GM11168 (cell line): ENCODE results near the gene PKNOX2.

Experiments
- in situ Hi-C: fragments of 300-500 bp; cut with MboI; formaldehyde crosslinking; loops from one replicate; pipeline ENCODE4 v1.12.0; 2022; ENCODE audit warnings: low sequenced_read_pairs; ENCODE audit not compliant: unreplicated experiment

The PKNOX2 gene

DNA sequence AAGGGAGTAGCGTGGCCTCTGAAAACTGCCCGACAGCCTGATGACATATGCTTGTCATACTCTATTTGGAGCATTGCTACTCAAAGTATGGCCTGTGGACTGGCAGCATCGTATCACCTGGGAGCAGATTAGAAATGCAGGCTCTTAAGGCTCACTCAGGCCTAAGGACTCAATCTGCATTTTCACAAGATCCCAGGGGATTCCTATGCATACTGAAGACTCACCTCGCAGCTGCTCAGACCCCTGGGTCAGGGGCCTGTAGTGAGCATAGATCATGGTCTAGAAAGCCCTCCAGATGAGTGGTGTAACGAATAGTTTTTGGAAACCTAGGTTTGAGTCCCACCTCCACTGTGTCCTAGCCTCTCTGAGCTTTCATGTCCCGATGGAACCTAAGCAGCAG lies 205.3 kb downstream of the PKNOX2 start:
- in situ Hi-C loops = no loop called here

- in situ Hi-C loops = no loop called here
Measured at GRCh38 chr11:125370561-125371389, 206.2 kb downstream of the PKNOX2 start.

DNA sequence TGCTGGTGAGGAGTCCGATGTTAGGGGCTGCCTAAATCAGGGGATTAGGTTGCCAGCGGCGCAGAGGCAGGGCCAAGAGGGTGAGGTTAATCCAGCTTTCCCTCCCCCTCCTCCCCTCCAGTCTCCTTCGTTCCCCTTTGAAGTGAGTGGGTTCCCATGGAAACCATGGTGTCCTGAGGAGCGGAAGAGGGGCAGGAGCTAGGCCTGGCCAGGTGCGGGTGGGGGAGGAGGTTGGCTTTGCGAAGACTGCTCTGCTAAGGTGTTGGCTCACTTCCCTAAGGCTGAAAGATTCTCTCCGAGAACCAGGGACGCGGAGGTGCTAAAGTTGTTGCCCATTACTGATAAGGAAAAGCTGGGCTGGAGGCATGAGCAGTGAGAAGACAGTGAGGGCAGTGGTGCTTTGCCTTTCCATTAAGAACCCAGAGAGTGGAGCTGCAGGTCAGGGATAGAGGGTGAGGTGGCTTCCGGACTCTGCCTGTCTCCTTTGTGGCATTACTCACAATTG lies 206.9 kb downstream of the PKNOX2 start:
- in situ Hi-C loops = no loop called here

DNA sequence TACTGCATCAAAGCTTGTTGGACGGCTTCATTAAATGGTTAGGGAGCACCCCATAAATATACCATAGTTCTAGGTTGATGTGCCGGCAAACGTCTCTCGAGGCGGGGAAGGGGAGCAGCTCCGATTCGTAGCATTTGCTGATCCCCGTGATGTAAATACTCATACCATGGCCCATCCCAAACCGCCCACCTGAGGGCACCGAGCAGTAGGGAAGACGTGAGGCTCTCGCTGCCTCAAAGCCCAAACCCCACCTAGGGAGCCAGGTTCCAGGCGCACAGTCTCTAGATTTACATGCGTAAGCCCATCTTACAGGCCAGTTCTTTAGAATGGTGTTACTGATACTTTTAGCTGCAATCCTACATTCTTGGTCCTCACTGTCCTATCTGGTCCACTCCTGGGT lies 207.5 kb downstream of the PKNOX2 start:
- in situ Hi-C loops = no loop called here

DNA sequence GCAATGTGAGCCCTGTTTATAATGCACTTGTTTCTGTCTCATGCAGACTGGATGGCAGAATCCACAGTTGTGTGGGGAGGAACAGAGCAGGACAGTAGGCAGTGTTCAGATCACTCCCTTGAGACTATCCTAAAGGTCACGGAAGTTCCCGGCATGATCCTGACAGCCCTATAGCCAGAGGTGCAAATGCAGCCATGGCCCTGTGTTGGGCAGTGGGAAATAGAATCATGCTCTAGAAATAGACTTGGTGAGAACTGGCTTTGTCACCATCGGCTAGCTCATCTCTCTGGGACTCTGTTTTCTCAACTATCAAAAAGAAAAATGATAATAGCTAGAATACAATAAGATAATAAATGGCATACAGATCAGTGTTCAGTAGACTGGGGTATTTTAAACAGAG lies 208.4 kb downstream of the PKNOX2 start:
- in situ Hi-C loops = no loop called here

- in situ Hi-C loops = no loop called here
Measured at GRCh38 chr11:125373426-125374391, 209.2 kb downstream of the PKNOX2 start.

DNA sequence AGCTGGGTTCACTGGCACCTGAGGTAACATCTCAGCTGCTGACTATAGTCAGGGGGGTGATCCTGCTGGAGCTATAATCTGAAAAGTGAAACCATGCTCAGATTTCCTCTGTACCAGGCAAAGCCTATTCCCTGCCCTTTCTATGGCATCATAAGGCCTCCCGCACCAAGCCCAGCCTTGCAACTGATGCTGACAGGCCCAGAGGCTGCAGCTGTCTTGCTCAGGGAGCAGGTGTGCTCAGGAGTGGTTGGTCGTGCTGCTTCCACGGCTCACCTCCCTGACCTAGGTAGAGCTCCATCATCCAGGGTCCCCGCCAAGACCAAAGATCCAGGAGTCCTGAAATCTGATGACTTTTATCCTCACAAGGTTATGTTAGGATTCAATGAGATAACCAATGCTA lies 209.8 kb downstream of the PKNOX2 start:
- in situ Hi-C loops = no loop called here

- in situ Hi-C loops = no loop called here
Measured at GRCh38 chr11:125375146-125375545, 210.6 kb downstream of the PKNOX2 start.

DNA sequence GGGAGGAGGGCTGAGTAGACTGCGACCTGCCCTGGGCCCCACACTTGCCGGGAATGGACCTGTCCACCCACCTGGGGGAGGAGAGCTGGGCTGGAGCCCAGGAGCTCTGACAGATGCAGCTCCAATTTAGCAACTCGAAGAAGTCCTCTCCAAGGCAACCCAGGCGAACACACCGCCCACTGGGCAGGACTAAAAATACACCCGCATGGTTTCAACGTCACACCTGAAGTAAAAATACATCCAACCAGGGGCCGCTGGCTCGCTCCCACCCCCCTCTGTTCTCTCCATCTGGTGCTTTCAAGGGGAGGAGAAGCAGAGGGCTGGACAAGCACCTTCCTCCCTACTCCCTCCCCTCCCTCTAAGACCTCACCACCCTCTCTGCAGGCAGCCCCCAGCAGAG lies 211.6 kb downstream of the PKNOX2 start:
- in situ Hi-C loops = no loop called here

GRCh38 chr11:125376856-125377255 lies 212.3 kb downstream of the PKNOX2 start:
- in situ Hi-C loops = no loop called here

DNA sequence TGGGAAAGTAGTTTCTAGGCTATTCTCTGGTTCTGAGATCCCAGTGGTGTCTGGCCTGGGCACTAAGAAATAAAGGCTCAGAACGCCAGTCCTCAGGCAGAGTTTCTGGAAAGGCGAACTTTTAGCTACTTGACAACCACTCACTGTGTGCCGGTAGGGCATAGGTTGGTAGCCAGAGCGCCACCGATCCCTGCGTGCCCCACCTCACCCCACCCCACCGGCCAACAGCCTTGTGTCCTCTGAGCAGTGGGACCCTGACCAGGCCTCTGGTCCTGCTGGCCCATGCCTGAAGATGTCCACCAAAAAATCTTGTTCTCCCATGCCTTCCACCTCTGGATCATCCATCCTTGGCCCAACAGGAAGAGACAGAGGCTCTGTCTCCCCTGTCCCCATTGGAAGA lies 213.5 kb downstream of the PKNOX2 start:
- in situ Hi-C loops = no loop called here

DNA sequence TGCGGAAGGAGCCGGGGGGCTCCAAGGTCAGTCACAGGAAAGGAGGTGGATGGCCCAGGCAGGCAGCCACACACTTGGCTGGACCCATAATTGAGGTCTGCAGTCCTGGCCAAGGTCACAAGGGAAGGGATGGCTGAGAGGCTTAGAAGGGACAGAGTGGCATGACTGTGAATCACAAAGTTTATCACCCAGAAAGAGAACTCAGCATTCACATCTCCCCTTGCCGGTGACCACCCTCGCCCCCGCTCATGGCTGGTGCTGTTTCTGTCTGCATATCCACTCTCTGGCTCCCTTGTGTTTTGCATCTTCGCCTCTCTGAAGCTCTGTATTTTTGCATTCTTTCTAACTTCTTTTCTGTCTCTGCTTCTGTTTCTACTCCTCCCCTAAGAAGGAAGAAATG lies 214.0 kb downstream of the PKNOX2 start:
- in situ Hi-C loops = no loop called here

GRCh38 chr11:125379565-125379964 lies 215.0 kb downstream of the PKNOX2 start:
- in situ Hi-C loops = no loop called here

GRCh38 chr11:125379981-125380380 lies 215.4 kb downstream of the PKNOX2 start:
- in situ Hi-C loops = no loop called here

GRCh38 chr11:125380756-125381445 lies 216.3 kb downstream of the PKNOX2 start:
- in situ Hi-C loops = no loop called here

DNA sequence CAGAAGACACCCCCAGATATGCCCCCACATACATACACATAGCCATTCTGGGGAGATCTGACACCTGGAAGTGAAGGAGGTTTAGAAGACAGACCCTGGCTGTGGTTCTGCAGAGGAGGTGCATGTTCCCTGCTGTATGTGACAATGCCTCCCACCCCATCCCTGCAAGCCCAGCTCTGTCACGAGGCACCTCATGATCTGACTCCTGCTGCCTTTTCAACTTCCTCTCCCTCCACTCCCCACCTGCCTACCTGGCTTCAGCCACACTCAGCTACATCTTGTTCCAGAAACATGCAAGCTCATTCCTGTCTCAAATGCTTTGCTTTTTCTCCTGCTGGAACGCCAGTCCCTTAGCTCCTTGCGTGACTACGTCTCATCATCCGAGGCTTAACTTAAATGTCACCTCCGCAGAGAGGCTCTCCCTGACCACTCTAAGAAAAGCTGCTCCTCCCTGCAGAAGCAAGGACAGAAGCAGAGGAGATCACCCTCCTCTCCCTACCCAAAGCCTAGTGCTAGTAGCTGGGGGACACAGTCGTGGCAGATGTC lies 217.0 kb downstream of the PKNOX2 start:
- in situ Hi-C loops = no loop called here

- in situ Hi-C loops = no loop called here
Measured at GRCh38 chr11:125382314-125382791, 217.8 kb downstream of the PKNOX2 start.

DNA sequence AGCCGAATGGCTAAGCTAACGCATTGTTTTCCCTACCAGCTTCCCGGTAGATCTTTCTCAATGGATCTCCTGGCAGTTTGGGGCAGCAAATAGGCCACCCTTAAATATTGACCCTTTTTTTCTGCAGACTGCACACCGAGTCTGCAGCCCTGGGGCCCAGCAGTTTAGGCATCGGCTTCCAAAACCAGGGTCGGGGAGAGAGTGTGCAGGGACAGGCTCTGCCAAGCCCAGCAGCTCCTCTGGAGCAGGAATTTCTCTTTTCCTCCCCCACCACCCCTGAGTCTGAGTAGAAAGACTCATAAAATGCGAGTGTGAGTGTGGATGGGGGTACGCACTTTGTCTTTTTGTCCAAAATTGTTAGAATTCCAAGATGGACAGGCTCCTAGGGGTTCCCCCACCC lies 218.3 kb downstream of the PKNOX2 start:
- in situ Hi-C loops = no loop called here

DNA sequence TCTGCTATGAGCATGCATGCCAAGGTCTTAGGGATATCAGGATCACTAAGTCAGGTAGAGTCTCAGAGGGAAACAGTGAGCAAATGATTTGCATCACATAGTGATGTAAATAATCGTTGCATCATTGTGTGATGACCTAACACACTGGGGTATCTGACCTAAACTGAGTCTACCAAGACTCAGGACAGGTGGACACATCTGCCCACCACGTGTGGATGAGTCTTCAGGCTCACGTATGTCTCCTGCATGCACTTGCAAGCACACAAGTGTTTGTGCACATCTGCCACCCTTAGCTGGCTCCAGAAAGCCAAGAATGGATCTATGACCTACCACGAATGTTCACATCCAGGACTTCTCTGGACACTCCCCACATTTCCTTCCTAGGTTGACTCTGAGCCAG lies 220.3 kb downstream of the PKNOX2 start:
- in situ Hi-C loops = no loop called here

GRCh38 chr11:125387901-125388300 lies 223.3 kb downstream of the PKNOX2 start:
- in situ Hi-C loops = no loop called here
